Smooth muscle cell (in vitro differentiated cells): ENCODE measurements around the gene LRRC75A. TPM values are rescaled to one million over a fixed set of nuclear protein-coding genes. Genes with fewer than 3 reads are reported as not detected.

Source experiments
- DNase-seq: peaks from one replicate; lab custom pipeline; 2025; ENCODE audit not compliant: unreplicated experiment; lab: John Stamatoyannopoulos, UW
- H2AFZ ChIP-seq: fragments of 200-600 bp; sonication (generic); 2 replicates; pipeline ENCODE4 v1.6.0; 2016; ENCODE audit warnings: antibody characterized with exemption, low read depth, mild to moderate bottlenecking
- H3F3A ChIP-seq: fragments of 200-600 bp; sonication (generic); 2 replicates; pipeline ENCODE4 v1.6.0; 2017; ENCODE audit warnings: antibody characterized with exemption, low read depth
- H3K27ac ChIP-seq: fragments of 200-600 bp; sonication (generic); 2 replicates; pipeline ENCODE4 v1.5.1; 2016; ENCODE audit warnings: low read depth, mild to moderate bottlenecking
- H3K27me3 ChIP-seq: fragments of 200-600 bp; sonication (generic); 2 replicates; pipeline ENCODE4 v1.6.1; 2016; ENCODE audit warnings: low read depth, mild to moderate bottlenecking
- H3K36me3 ChIP-seq: fragments of 200-600 bp; sonication (generic); 2 replicates; pipeline ENCODE4 v1.5.1; 2016; ENCODE audit warnings: low read depth
- H3K4me1 ChIP-seq: fragments of 200-600 bp; sonication (generic); 2 replicates; pipeline ENCODE4 v1.5.1; 2016; ENCODE audit warnings: low read depth
- H3K4me2 ChIP-seq: fragments of 200-600 bp; sonication (generic); 2 replicates; pipeline ENCODE4 v1.6.0; 2016; ENCODE audit warnings: mild to moderate bottlenecking
- H3K4me3 ChIP-seq: fragments of 200-600 bp; sonication (generic); 2 replicates; pipeline ENCODE4 v1.5.1; 2016; ENCODE audit warnings: mild to moderate bottlenecking
- H3K79me2 ChIP-seq: fragments of 200-600 bp; sonication (generic); 2 replicates; pipeline ENCODE4 v1.6.0; 2016; ENCODE audit warnings: low read depth, mild to moderate bottlenecking
- H3K9ac ChIP-seq: fragments of 200-600 bp; sonication (generic); 2 replicates; pipeline ENCODE4 v1.6.0; 2016; ENCODE audit warnings: low read depth
- H3K9me3 ChIP-seq: fragments of 200-600 bp; sonication (generic); replicated peaks from 2 replicates; pipeline ENCODE4 v1.5.1; 2016; ENCODE audit warnings: low read depth
- H4K20me1 ChIP-seq: fragments of 200-600 bp; sonication (generic); 2 replicates; pipeline ENCODE4 v1.6.0; 2016; ENCODE audit warnings: low read depth
- CTCF ChIP-seq: fragments of 200-600 bp; sonication (generic); IDR thresholded peaks from 2 replicates; pipeline ENCODE4 v1.5.1; 2017; ENCODE audit warnings: borderline replicate concordance, mild to moderate bottlenecking, antibody characterized with exemption; ENCODE audit not compliant: insufficient read depth, poor library complexity, severe bottlenecking
- WGBS: methylation state at CpG from one replicate; pipeline ENCODE4 v1.1.7; 2016; ENCODE audit warnings: low lambda C conversion rate; 5-methylcytosine and 5-hydroxymethylcytosine counted together
- polyA plus RNA-seq: library from polyadenylated mRNA; unstranded; fragments of >200 nt; fragmentation: Nextera tagmentation; extraction: Ambion mirVana; gene quantifications from 2 replicates; pipeline ENCODE4 v1.2.1, GENCODE V29; 2016
- total RNA-seq: library from RNA; depleted of rRNA; stranded (reverse); fragments of >200 nt; gene quantifications from 2 replicates; pipeline ENCODE4 v1.2.3, GENCODE V29; 2014

Gene LRRC75A
- total and polyA plus RNA-seq, 2 experiments from 2014 or later, result 0.76 to 2.2 TPM

DNA sequence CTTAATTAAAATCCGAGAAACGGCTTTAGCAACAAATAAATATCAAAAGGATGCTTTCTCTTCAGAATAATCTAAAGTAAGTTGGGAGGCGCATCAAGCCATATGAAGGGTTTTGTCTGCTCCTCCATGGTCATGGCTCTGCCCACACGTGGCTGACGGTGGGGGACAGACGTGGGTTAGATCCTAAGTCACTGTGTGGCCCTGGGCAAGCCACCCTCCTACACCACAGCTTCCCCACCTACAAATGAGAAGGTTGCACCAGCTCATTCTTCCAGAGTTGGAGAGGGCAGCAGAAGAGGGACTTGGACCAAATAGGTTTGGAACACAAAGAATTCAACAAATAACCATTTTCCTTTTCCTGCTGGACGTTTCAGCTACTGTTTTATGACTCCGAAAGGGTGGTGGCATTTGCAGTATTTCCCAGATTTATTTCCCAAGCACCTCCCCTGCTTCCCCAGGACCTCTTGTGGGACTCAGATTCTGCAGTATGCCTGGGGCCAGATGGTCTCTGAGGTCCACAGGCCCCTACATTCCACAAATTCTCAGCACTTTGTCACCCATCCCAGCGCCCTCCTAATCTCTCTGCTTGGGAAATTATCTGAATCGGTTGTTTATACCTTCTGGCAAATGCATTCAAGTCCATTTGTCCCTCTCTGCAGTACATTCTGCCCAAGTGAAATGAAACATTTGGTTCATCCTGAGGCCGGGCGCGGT, 17.8 kb downstream of the LRRC75A start:
- Histone ChIP-seq H3K36me3 (no peaks in the 10 kb centered on the region), H3K27ac (no peak overlapping the region), H4K20me1 (no peaks in the 10 kb centered on the region), H3K79me2 (no peaks in the 10 kb centered on the region), H3K4me1 (peaks cover 15% of the 10 kb centered on the region), H3K4me3 (no peak overlapping the region), H3K4me2 (peak overlapping the region; percentile 22), H3K9me3 (no peaks in the 10 kb centered on the region), H3K27me3 (no peaks in the 10 kb centered on the region), H3F3A (peaks cover 9% of the 10 kb centered on the region), H3K9ac (no peak overlapping the region), H2AFZ (no peak overlapping the region)
- no peak for TF ChIP-seq CTCF
- WGBS, result 62% methylated on average over 13 of the region's 13 CpGs
- no peak for DNase-seq

DNA sequence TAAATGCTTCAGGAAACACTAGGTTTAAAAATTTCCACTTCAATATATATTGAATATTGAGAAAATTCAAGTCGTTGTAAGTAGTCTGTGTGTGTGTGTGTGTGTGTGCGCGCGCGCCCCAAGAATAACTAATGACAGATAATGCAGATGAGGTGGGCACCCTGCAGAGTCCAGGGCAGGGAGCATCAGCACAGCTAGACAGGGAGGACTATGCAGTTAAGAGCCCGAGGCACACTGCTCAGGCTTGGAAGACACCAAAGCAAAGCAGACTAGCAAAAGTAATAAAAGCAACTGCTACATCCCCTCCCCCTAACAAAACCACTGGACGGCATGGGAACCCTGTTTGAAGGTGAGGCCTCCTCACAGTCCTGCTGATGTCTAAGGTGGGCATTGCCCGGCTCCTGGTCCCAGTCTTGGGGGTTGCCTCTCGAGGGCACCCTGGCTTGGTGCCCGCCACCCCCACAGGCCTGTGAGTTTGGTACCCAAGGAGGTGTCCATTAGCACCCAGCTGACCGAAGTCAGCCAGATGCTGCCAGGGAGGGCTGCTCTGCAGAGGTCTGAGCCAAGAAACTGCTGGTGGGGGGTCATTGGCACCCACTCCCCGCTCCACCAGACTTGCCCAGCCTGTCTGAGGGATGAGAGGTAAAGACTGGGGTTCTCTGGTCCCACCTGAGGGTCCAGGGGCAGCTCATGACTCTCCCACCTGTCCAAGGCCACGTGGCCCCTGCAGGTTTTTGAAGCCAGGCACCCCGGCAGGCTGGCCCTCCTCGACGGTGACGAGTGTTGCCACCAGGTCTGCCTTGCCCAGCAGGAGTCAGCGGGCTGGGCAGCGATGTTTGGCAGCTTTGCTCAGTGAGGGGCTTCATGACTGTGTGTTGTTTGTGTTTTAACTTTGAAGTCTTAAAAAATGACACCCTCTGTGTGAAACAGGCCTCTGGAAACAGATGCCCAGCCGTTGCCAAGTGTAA, 18.7 kb downstream of the LRRC75A start:
- Histone ChIP-seq H3K4me1 (peaks cover 15% of the 10 kb centered on the region), H3K9me3 (no peaks in the 10 kb centered on the region), H3F3A (peaks cover 7% of the 10 kb centered on the region), H2AFZ (no peak overlapping the region), H3K79me2 (no peaks in the 10 kb centered on the region), H3K4me2 (peak overlapping the region; percentile 22), H3K36me3 (no peaks in the 10 kb centered on the region), H3K9ac (no peak overlapping the region), H3K4me3 (no peak overlapping the region), H3K27ac (no peak overlapping the region), H4K20me1 (no peaks in the 10 kb centered on the region), H3K27me3 (no peaks in the 10 kb centered on the region)
- WGBS, result 85% methylated on average over 20 of the region's 20 CpGs
- TF ChIP-seq CTCF, result no peak
- no peak for DNase-seq

GRCh38 chr17:16472539-16472938, 19.5 kb downstream of the LRRC75A start:
- DNase-seq, result no peak
- no peak overlapping the region for H3K4me3 ChIP-seq
- H3K9me3 ChIP-seq, result no peaks in the 10 kb centered on the region
- H3F3A ChIP-seq, result no peaks in the 10 kb centered on the region
- H3K4me1 ChIP-seq, result peaks cover 15% of the 10 kb centered on the region
- WGBS, result 77% methylated on average over 6 of the region's 6 CpGs
- H3K4me2 ChIP-seq, result no peak overlapping the region
- no peak overlapping the region for H2AFZ ChIP-seq
- no peaks in the 10 kb centered on the region for H4K20me1 ChIP-seq
- H3K36me3 ChIP-seq, result no peaks in the 10 kb centered on the region
- H3K9ac ChIP-seq, result no peak overlapping the region
- TF ChIP-seq CTCF, result no peak
- H3K79me2 ChIP-seq, result no peaks in the 10 kb centered on the region
- no peaks in the 10 kb centered on the region for H3K27me3 ChIP-seq
- no peak overlapping the region for H3K27ac ChIP-seq
